Islet precursor cell (in vitro differentiated cells): ENCODE data around the gene MYL10.

Source experiments
- DNase-seq: peaks from one replicate; pipeline ENCODE4 v3.0.0-alpha.2; 2018

MYL10 gene

GRCh38 chr7:101563943-101564777 is 64.9 kb downstream of the MYL10 start:
- no peak for DNase-seq
